ENCODE data around the gene FES.

The FES gene

DNA sequence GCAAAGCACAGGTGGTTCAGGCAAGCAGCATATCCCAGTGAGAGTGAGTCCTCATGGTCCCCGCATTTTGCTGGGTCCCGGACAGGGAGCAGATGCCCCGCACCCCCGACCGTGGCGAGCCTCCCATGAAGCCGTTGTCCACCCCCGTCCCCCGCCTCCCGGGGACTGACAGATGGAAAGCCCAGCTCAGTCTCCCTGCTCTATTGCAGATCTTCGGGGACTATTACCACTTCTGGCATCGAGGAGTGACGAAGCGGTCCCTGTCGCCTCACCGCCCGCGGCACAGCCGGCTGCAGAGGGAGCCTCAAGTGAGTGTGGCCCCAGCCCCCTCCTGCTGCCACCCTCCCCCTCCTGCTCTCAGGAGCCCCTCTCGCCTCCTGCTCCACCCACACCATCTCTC lies 8.3 kb upstream of the FES start:
- no peak for DNase-seq (ENCODE audit: low read depth in 2 of 2)

DNA sequence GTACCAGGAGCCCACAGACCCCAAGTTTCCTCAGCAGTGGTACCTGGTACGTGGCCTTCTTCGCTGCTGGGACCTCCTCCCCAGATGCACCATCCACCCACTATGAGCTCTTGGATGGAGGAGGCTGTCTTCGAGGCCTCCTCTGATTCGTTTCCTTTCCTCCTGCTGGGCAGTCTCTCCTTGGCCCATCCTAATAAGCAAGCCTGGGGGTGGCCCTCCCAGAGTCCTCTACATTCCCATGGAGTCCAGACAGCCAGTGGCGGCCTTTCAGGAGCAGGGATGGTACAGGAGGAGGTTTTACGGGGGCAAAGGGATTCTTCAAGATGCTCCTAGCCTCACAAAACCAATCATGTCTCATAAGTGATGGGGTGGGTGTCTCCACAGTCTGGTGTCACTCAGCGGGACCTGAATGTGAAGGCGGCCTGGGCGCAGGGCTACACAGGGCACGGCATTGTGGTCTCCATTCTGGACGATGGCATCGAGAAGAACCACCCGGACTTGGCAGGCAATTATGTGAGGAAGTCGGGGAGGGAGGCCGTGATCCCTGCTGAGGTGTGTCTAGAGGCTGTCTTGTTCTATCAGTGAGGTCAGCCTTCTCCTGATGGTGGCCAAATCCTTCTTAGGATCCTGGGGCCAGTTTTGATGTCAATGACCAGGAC lies 7.7 kb upstream of the FES start:
- DNase-seq (ENCODE audit: low read depth in 2 of 2): no peak

GRCh38 chr15:90877315-90877714 lies 7.0 kb upstream of the FES start:
- DNase-seq (ENCODE audit: low read depth in 2 of 2): no peak

- no peak for DNase-seq (ENCODE audit: low read depth in 2 of 2)
Measured at GRCh38 chr15:90877996-90878395, 6.3 kb upstream of the FES start.

DNA sequence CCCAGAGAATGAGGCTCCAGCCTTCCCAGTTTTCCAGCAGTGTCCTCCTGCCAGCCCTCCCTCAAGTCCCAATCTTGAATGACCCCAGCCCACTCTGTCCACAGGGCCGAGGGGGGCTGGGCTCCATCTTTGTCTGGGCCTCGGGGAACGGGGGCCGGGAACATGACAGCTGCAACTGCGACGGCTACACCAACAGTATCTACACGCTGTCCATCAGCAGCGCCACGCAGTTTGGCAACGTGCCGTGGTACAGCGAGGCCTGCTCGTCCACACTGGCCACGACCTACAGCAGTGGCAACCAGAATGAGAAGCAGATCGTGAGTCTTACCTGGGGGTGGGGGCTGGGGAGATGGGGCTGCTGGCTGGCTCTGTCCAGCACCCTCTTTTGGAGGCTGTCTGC lies 5.6 kb upstream of the FES start:
- DNase-seq (ENCODE audit: low read depth in 2 of 2): no peak

DNA sequence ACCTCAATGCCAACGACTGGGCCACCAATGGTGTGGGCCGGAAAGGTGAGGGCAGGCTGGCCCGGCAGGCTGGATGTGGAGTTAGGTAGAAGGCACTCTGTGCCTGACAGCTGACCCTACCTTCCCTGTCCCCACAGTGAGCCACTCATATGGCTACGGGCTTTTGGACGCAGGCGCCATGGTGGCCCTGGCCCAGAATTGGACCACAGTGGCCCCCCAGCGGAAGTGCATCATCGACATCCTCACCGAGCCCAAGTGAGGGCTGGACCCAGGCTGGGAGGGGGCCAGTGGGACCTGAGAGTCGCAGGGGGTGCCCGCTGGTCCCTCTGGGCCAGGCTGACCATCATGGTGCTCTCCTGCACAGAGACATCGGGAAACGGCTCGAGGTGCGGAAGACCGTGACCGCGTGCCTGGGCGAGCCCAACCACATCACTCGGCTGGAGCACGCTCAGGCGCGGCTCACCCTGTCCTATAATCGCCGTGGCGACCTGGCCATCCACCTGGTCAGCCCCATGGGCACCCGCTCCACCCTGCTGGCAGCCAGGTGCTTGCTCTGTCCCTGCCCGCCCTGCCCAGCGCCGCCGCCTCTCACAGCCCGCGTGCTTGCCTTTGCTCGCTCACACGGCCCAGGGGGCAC lies 4.5 kb upstream of the FES start:
- no peak for DNase-seq (ENCODE audit: low read depth in 2 of 2)

DNA sequence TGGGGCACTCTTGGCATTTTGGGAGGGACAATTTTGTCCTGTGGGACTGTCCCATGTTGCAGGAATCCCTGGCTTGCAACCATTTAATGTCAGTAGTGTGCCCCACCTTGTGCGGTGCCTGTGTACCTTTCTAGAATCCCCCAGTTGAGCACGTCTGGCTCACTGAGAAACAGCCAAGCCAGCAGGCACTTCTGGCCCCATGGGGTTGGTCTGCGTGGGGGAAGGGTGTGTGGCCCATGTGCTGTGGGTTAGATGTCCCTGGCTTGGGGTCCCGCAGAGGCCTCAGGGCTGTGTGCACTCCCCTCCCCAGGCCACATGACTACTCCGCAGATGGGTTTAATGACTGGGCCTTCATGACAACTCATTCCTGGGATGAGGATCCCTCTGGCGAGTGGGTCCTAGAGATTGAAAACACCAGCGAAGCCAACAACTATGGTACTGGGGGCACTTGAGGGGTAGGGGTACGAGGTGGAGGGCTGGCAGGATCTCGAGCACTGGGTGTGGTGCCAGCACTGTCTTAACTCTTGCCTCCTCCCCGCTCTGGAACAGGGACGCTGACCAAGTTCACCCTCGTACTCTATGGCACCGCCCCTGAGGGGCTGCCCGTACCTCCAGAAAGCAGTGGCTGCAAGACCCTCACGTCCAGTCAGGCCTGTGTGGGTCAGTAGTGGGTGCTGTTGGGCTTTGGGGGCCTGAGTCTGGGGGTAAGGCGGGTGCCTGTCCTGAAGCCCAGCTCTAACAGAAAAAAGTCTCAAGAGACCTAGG lies 3.7 kb upstream of the FES start:
- no peak for DNase-seq (ENCODE audit: low read depth in 2 of 2)

GRCh38 chr15:90881181-90881977 lies 2.9 kb upstream of the FES start:
- no peak for DNase-seq (ENCODE audit: low read depth in 2 of 2)

DNA sequence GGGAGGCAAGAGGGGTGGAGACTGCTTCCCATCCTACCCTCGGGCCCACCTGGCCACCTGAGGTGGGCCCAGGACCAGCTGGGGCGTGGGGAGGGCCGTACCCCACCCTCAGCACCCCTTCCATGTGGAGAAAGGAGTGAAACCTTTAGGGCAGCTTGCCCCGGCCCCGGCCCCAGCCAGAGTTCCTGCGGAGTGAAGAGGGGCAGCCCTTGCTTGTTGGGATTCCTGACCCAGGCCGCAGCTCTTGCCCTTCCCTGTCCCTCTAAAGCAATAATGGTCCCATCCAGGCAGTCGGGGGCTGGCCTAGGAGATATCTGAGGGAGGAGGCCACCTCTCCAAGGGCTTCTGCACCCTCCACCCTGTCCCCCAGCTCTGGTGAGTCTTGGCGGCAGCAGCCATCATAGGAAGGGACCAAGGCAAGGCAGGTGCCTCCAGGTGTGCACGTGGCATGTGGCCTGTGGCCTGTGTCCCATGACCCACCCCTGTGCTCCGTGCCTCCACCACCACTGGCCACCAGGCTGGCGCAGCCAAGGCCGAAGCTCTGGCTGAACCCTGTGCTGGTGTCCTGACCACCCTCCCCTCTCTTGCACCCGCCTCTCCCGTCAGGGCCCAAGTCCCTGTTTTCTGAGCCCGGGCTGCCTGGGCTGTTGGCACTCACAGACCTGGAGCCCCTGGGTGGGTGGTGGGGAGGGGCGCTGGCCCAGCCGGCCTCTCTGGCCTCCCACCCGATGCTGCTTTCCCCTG lies 2.2 kb upstream of the FES start:
- DNase-seq (ENCODE audit: low read depth in 2 of 2): no peak

DNA sequence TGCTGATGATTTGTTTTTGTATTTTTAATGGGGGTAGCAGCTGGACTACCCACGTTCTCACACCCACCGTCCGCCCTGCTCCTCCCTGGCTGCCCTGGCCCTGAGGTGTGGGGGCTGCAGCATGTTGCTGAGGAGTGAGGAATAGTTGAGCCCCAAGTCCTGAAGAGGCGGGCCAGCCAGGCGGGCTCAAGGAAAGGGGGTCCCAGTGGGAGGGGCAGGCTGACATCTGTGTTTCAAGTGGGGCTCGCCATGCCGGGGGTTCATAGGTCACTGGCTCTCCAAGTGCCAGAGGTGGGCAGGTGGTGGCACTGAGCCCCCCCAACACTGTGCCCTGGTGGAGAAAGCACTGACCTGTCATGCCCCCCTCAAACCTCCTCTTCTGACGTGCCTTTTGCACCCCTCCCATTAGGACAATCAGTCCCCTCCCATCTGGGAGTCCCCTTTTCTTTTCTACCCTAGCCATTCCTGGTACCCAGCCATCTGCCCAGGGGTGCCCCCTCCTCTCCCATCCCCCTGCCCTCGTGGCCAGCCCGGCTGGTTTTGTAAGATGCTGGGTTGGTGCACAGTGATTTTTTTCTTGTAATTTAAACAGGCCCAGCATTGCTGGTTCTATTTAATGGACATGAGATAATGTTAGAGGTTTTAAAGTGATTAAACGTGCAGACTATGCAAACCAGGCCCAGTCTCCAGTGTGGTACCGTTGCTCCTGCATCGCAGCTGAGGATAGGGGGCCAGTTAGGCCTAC lies 1.4 kb upstream of the FES start:
- no peak for DNase-seq (ENCODE audit: low read depth in 2 of 2)

DNA sequence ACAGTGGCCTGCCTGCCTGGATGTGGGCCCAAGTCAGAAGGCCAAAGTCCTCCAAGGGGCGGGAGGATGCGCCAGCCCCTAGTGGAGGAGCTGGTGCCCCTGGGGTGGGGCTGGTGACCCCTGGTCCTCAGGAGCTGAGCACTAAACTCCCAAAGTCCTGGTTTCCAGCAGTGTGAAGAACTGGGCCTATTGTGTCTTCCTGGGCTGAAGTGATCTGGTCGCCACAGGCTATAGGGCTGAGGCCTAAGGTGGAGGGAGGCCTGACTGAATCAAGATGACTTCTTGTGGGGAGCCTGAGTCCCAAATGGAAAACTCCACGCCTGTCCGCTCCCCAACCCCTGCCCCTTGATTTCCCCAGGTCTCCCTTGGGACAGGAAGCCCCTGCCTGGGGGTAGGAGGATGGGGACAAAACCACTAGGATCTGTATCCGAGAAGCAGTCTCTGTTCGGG lies 753 bp upstream of the FES start:
- DNase-seq (ENCODE audit: low read depth in 2 of 2): no peak

GRCh38 chr15:90884719-90885431 lies 571 bp downstream of the FES start:
- DNase-seq (ENCODE audit: low read depth in 2 of 2): no peak

DNA sequence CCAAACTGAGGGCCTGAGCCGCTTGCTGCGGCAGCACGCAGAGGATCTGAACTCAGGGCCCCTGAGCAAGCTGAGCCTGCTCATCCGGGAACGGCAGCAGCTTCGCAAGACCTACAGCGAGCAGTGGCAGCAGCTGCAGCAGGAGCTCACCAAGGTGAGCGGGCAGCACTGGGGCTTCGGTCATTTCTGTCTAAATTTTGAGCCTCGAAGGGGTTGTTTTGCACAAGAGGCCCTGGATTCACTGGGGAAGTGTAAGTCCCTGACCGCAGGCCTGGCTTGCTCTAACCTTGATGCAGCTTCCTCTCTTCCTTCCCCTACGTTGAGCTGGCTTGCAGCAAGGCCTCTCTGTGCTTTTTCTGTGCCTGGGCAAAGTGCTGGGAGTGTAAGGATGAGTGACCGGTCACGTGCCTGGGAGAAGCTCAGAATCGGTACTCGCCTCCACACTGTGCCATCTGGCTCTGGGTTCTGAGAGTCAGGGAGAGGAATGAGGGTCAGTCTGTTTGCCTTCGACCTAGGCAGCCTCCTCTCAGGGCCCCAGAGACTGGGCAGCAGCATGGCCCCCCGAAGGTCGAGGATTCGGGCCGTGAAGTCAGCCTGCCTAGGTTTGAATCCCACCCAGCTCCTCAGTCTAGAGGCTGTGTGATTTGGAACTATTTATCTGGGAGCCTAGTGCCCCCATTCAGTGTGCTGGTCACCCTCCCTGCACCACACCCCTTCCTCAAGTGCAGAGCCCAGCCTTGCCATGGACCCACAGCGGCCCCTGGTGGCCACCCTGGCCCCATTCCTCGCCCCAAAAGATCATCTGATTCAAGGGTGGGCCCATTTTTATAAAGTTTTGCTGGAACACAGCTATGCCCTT lies 1.4 kb downstream of the FES start:
- peak; percentile 50 to 64 for DNase-seq (ENCODE audit: low read depth in 2 of 2)

DNA sequence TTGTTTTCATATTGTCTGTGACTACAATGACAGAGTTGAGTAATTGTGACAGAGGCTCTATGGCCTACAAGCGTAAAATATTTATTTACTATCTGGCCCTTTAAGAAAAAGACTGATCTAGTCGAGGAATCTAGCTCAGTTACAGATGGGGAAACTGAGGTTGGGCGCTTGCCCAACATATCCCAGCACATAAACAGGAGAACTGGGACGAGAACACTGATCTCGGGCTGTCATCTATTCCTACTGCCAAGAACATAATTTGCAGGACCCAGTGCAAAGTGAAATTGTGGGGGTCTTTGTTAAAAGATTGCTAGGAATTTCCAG lies 1.9 kb downstream of the FES start:
- no peak for DNase-seq (ENCODE audit: low read depth in 2 of 2)

- DNase-seq (ENCODE audit: low read depth in 2 of 2): no peak
Measured at GRCh38 chr15:90887037-90887481, 2.8 kb downstream of the FES start.

- DNase-seq (ENCODE audit: low read depth in 2 of 2): no peak
Measured at GRCh38 chr15:90889313-90889730, 5.0 kb downstream of the FES start.

GRCh38 chr15:90889736-90890456 lies 5.6 kb downstream of the FES start:
- DNase-seq (ENCODE audit: low read depth in 2 of 2): no peak

DNA sequence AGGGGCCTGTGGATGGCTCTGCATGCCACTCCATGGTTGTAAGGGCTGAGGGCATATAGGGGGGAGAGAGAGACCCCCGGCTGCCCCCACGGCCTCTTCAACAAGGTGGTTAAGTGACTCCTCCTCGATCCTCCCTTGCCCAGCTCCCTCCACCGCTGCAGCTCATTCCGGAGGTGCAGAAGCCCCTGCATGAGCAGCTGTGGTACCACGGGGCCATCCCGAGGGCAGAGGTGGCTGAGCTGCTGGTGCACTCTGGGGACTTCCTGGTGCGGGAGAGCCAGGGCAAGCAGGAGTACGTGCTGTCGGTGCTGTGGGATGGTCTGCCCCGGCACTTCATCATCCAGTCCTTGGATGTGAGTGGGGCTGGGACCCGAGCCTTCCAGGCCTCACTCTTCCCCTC lies 6.5 kb downstream of the FES start:
- DNase-seq (ENCODE audit: low read depth in 2 of 2): no peak
